ENCODE data around the gene SORBS1. TPM values are rescaled to one million over a fixed set of nuclear protein-coding genes. Genes with fewer than 3 reads are reported as not detected.

SORBS1 gene
- total and polyA plus RNA-seq, 2 of the 13 experiments (the other 11 are each of a cell fraction or from before 2014, with no cell fraction given), result 16.8 to 39.8 TPM

- no peak for TF ChIP-seq ZNF280B (CRISPR knock-in tag; IDR thresholded peaks at IDR 0.05; ENCODE audit: borderline replicate concordance)
- TF ChIP-seq SMARCE1 (IDR thresholded peaks at IDR 0.05; ENCODE audit: borderline replicate concordance), result no peak
- no peak for TF ChIP-seq ZFP36 (IDR thresholded peaks at IDR 0.05; ENCODE audit: borderline replicate concordance, low read depth, low read length, partially characterized antibody)
- peak; percentile 54; the same call in 1 of the 2 replicates for TF ChIP-seq ZNF441 (CRISPR knock-in tag; IDR thresholded peaks at IDR 0.05; ENCODE audit: borderline replicate concordance)
- TF ChIP-seq ZNF354B (CRISPR knock-in tag; IDR thresholded peaks at IDR 0.05), result no peak
- peak; percentile 99 for TF ChIP-seq RXRB (CRISPR knock-in tag; IDR thresholded peaks at IDR 0.05; ENCODE audit: borderline replicate concordance)
- TF ChIP-seq ZNF446 (CRISPR knock-in tag; IDR thresholded peaks at IDR 0.05), result no peak
- TF ChIP-seq GABPA (IDR thresholded peaks at IDR 0.05; ENCODE audit: low read depth, low read length), result no peak
- TF ChIP-seq GABPA (CRISPR knock-in tag; IDR thresholded peaks at IDR 0.05; ENCODE audit: low read depth), result peak; percentile 48; the same call in 1 of the 2 replicates
- no peak for TF ChIP-seq ZNF737 (CRISPR knock-in tag; IDR thresholded peaks at IDR 0.05; ENCODE audit: borderline replicate concordance)
- no peak for TF ChIP-seq ZNF138 (CRISPR knock-in tag; IDR thresholded peaks at IDR 0.05; ENCODE audit: low read depth)
- 0 out of 2 replicates have a peak, but pooled peaks have one; percentile 1 for TF ChIP-seq STAG1 (CRISPR knock-in tag; IDR thresholded peaks at IDR 0.05)
- TF ChIP-seq HMGXB3 (CRISPR knock-in tag; IDR thresholded peaks at IDR 0.05; ENCODE audit: borderline replicate concordance), result 0 out of 2 replicates have a peak, but pooled peaks have one; percentile 48
- no peak for TF ChIP-seq HES4 (CRISPR knock-in tag; IDR thresholded peaks at IDR 0.05; ENCODE audit: borderline replicate concordance)
- TF ChIP-seq JUN (CRISPR knock-in tag; IDR thresholded peaks at IDR 0.05), result 0 out of 2 replicates have a peak, but pooled peaks have one; percentile 19
- no peak for TF ChIP-seq ATM (IDR thresholded peaks at IDR 0.05; ENCODE audit: borderline replicate concordance)
- peak; percentile 56; the same call in 1 of the 2 replicates for TF ChIP-seq MED13 (CRISPR knock-in tag; IDR thresholded peaks at IDR 0.05)
- TF ChIP-seq ONECUT2 (CRISPR knock-in tag; IDR thresholded peaks at IDR 0.05), result no peak
- TF ChIP-seq SRSF4 (IDR thresholded peaks at IDR 0.05; ENCODE audit: low read depth, low read length, poor library complexity, severe bottlenecking), result no peak
- no peak for TF ChIP-seq NKX3-1 (CRISPR knock-in tag; IDR thresholded peaks at IDR 0.05)
- TF ChIP-seq RNF219 (CRISPR knock-in tag; IDR thresholded peaks at IDR 0.05), result no peak
- no peak for TF ChIP-seq ZNF713 (CRISPR knock-in tag; IDR thresholded peaks at IDR 0.05)
- TF ChIP-seq ZNF766 (CRISPR knock-in tag; IDR thresholded peaks at IDR 0.05; ENCODE audit: borderline replicate concordance), result no peak
These were observed 214.3 kb downstream of the SORBS1 start (continued) for GRCh38 chr10:95346715-95347401.
